ENCODE measurements around the gene PDE4B. TPM values are rescaled to one million over a fixed set of nuclear protein-coding genes. Genes with fewer than 3 reads are reported as not detected.
"Not testable (repeated sequence)": the region's sequence is repeated elsewhere in the genome, so short reads cannot be mapped to it uniquely, and the experiment has no call there.

The PDE4B gene
- total RNA-seq, 1 experiment from 2014 or later = 5.5 TPM

- H2AFZ ChIP-seq (ENCODE audit: low read length) = no peak overlapping the region
- no peaks in the 10 kb centered on the region for H3K36me3 ChIP-seq (ENCODE audit: insufficient read depth, low read length)
- H3K27me3 ChIP-seq (ENCODE audit: low read length) = no peaks in the 10 kb centered on the region
- no peaks in the 10 kb centered on the region for H3K9me3 ChIP-seq (ENCODE audit: low read length)
- H3K4me3 ChIP-seq (ENCODE audit: low read length) = no peak overlapping the region
- no peaks in the 10 kb centered on the region for H3K4me1 ChIP-seq (ENCODE audit: low read length)
- no peak for DNase-seq
- H3K4me2 ChIP-seq (ENCODE audit: low read depth, low read length, poor library complexity, severe bottlenecking) = no peak overlapping the region
- no peaks in the 10 kb centered on the region for H4K20me1 ChIP-seq (ENCODE audit: insufficient read depth, low read depth, low read length)
- H3K79me2 ChIP-seq (ENCODE audit: low read length) = no peaks in the 10 kb centered on the region
- H3K27ac ChIP-seq (ENCODE audit: low read length) = no peak overlapping the region
- no peaks in the 10 kb centered on the region for H3K9me2 ChIP-seq (replicated peaks; ENCODE audit: insufficient read depth, low read length)
- H3K9ac ChIP-seq (ENCODE audit: low read length) = no peak overlapping the region
Measured at GRCh38 chr1:65995928-65996327, 203.2 kb downstream of the PDE4B start.

DNA sequence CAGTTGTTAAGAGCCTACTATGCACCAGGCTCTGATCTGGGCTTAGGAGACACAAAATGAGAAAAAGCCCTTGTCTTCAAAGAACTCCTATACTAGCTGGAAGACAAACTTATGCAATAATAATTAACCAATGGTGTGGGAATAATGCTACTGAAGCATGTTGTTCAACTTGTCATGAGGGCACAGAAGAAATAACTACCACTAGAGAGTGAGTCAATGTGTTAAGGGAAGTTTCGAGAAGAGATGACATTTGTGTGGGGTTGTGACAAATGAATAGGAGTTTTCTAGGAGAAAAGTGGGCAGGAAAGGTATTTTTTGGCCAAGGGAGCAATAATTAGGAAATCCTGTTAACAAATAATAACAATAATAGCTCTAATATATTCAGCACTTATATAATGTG is 205.0 kb downstream of the PDE4B start:
- H3K9ac ChIP-seq (ENCODE audit: low read length) = no peak overlapping the region
- DNase-seq = no peak
- no peaks in the 10 kb centered on the region for H3K79me2 ChIP-seq (ENCODE audit: low read length)
- no peaks in the 10 kb centered on the region for H4K20me1 ChIP-seq (ENCODE audit: insufficient read depth, low read depth, low read length)
- no peaks in the 10 kb centered on the region for H3K4me1 ChIP-seq (ENCODE audit: low read length)
- H3K27me3 ChIP-seq (ENCODE audit: low read length) = no peaks in the 10 kb centered on the region
- no peaks in the 10 kb centered on the region for H3K9me3 ChIP-seq (ENCODE audit: low read length)
- H3K9me2 ChIP-seq (replicated peaks; ENCODE audit: insufficient read depth, low read length) = no peaks in the 10 kb centered on the region
- no peak overlapping the region for H3K4me3 ChIP-seq (ENCODE audit: low read length)
- H2AFZ ChIP-seq (ENCODE audit: low read length) = no peak overlapping the region
- H3K36me3 ChIP-seq (ENCODE audit: insufficient read depth, low read length) = no peaks in the 10 kb centered on the region
- no peak overlapping the region for H3K27ac ChIP-seq (ENCODE audit: low read length)
- no peak overlapping the region for H3K4me2 ChIP-seq (ENCODE audit: low read depth, low read length, poor library complexity, severe bottlenecking)

GRCh38 chr1:65998763-65999583 is 206.3 kb downstream of the PDE4B start:
- Histone ChIP-seq H3K9me2 (replicated peaks; ENCODE audit: insufficient read depth, low read length) (no peaks in the 10 kb centered on the region), H3K9ac (ENCODE audit: low read length) (no peak overlapping the region), H3K27ac (ENCODE audit: low read length) (no peak overlapping the region), H3K36me3 (ENCODE audit: insufficient read depth, low read length) (no peaks in the 10 kb centered on the region), H3K4me2 (ENCODE audit: low read depth, low read length, poor library complexity, severe bottlenecking) (no peak overlapping the region), H3K4me3 (ENCODE audit: low read length) (no peak overlapping the region), H4K20me1 (ENCODE audit: insufficient read depth, low read depth, low read length) (no peaks in the 10 kb centered on the region), H3K9me3 (ENCODE audit: low read length) (no peaks in the 10 kb centered on the region), H3K4me1 (ENCODE audit: low read length) (no peaks in the 10 kb centered on the region), H2AFZ (ENCODE audit: low read length) (no peak overlapping the region), H3K79me2 (ENCODE audit: low read length) (no peaks in the 10 kb centered on the region), H3K27me3 (ENCODE audit: low read length) (no peaks in the 10 kb centered on the region)
- no peak for DNase-seq

DNA sequence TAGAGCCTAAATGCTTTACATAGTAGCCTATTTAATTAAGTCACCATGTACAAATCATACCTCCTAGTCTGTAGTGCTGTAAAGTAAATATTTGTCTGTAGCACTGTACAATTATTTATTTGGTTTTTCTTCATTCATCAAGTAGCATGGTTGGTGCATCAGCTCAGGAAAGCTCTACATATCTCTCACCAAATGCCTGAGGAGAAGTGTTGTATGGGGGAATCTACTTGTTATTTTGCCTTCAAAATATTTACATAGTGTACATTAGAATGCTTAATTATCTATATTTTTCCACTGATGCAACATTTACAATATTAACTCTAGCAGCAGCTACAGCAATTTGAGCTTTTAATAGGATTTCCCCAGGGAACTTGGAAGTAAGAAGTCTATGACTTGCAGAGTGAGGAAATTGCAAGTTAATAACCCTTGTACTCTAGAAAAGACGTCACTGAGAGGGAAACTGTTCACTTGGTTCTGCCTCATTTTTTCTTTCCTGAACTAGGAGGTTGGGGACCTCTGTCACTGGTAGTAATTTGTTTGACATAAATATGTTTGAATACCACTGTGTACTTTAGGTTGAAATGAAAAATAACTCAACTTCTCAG is 207.4 kb downstream of the PDE4B start:
- H3K4me1 ChIP-seq (ENCODE audit: low read length) = no peaks in the 10 kb centered on the region
- no peak overlapping the region for H3K4me2 ChIP-seq (ENCODE audit: low read depth, low read length, poor library complexity, severe bottlenecking)
- H3K9ac ChIP-seq (ENCODE audit: low read length) = no peak overlapping the region
- H3K9me3 ChIP-seq (ENCODE audit: low read length) = no peaks in the 10 kb centered on the region
- H3K36me3 ChIP-seq (ENCODE audit: insufficient read depth, low read length) = no peaks in the 10 kb centered on the region
- no peaks in the 10 kb centered on the region for H3K9me2 ChIP-seq (replicated peaks; ENCODE audit: insufficient read depth, low read length)
- H3K4me3 ChIP-seq (ENCODE audit: low read length) = no peak overlapping the region
- H3K27ac ChIP-seq (ENCODE audit: low read length) = no peak overlapping the region
- H4K20me1 ChIP-seq (ENCODE audit: insufficient read depth, low read depth, low read length) = no peaks in the 10 kb centered on the region
- H3K27me3 ChIP-seq (ENCODE audit: low read length) = no peaks in the 10 kb centered on the region
- no peak for DNase-seq
- H2AFZ ChIP-seq (ENCODE audit: low read length) = no peak overlapping the region
- H3K79me2 ChIP-seq (ENCODE audit: low read length) = no peaks in the 10 kb centered on the region

DNA sequence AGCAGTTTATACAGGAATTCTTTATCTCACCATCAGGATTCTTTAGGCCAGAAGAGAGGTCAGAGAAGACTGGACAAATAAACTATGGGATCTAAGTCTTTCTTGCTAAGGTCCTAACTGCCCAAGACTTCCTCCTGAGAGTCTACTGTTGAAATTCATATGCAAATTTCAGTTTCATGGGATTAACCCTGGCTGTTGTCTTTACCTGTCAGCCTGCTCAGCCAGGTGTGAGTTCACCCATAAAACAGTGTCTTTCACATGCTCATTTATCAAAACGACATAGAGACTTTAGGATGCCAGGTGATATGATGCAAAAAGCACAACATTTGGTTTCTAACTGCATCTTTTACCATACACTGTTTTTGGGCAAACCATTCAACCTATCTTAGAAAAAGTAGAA is 211.0 kb downstream of the PDE4B start:
- H3K27me3 ChIP-seq (ENCODE audit: low read length) = no peaks in the 10 kb centered on the region
- no peaks in the 10 kb centered on the region for H3K36me3 ChIP-seq (ENCODE audit: insufficient read depth, low read length)
- H3K79me2 ChIP-seq (ENCODE audit: low read length) = no peaks in the 10 kb centered on the region
- no peak overlapping the region for H3K9ac ChIP-seq (ENCODE audit: low read length)
- no peaks in the 10 kb centered on the region for H4K20me1 ChIP-seq (ENCODE audit: insufficient read depth, low read depth, low read length)
- H3K27ac ChIP-seq (ENCODE audit: low read length) = no peak overlapping the region
- no peaks in the 10 kb centered on the region for H3K9me3 ChIP-seq (ENCODE audit: low read length)
- H2AFZ ChIP-seq (ENCODE audit: low read length) = no peak overlapping the region
- no peak overlapping the region for H3K4me2 ChIP-seq (ENCODE audit: low read depth, low read length, poor library complexity, severe bottlenecking)
- H3K9me2 ChIP-seq (replicated peaks; ENCODE audit: insufficient read depth, low read length) = no peaks in the 10 kb centered on the region
- H3K4me3 ChIP-seq (ENCODE audit: low read length) = no peak overlapping the region
- no peak for DNase-seq
- H3K4me1 ChIP-seq (ENCODE audit: low read length) = no peaks in the 10 kb centered on the region

- H2AFZ ChIP-seq (ENCODE audit: low read length); H3K27ac ChIP-seq (ENCODE audit: low read length); H3K9me2 ChIP-seq (replicated peaks; ENCODE audit: insufficient read depth, low read length); H3K9me3 ChIP-seq (ENCODE audit: low read length); H4K20me1 ChIP-seq (ENCODE audit: insufficient read depth, low read depth, low read length); H3K4me3 ChIP-seq (ENCODE audit: low read length); H3K27me3 ChIP-seq (ENCODE audit: low read length); H3K4me1 ChIP-seq (ENCODE audit: low read length); H3K79me2 ChIP-seq (ENCODE audit: low read length); H3K9ac ChIP-seq (ENCODE audit: low read length); H3K36me3 ChIP-seq (ENCODE audit: insufficient read depth, low read length); H3K4me2 ChIP-seq (ENCODE audit: low read depth, low read length, poor library complexity, severe bottlenecking); DNase-seq: not testable (repeated sequence)
Measured at GRCh38 chr1:66006534-66006933, 213.8 kb downstream of the PDE4B start.

GRCh38 chr1:66012106-66012784 is 219.6 kb downstream of the PDE4B start:
- Histone ChIP-seq H3K9ac (ENCODE audit: low read length) (no peak overlapping the region), H3K4me2 (ENCODE audit: low read depth, low read length, poor library complexity, severe bottlenecking) (no peak overlapping the region), H3K36me3 (ENCODE audit: insufficient read depth, low read length) (no peaks in the 10 kb centered on the region), H4K20me1 (ENCODE audit: insufficient read depth, low read depth, low read length) (no peaks in the 10 kb centered on the region), H2AFZ (ENCODE audit: low read length) (no peak overlapping the region), H3K9me3 (ENCODE audit: low read length) (no peaks in the 10 kb centered on the region), H3K27me3 (ENCODE audit: low read length) (no peaks in the 10 kb centered on the region), H3K27ac (ENCODE audit: low read length) (no peak overlapping the region), H3K9me2 (replicated peaks; ENCODE audit: insufficient read depth, low read length) (no peaks in the 10 kb centered on the region), H3K4me1 (ENCODE audit: low read length) (no peaks in the 10 kb centered on the region), H3K79me2 (ENCODE audit: low read length) (no peaks in the 10 kb centered on the region), H3K4me3 (ENCODE audit: low read length) (no peak overlapping the region)
- DNase-seq = no peak

DNA sequence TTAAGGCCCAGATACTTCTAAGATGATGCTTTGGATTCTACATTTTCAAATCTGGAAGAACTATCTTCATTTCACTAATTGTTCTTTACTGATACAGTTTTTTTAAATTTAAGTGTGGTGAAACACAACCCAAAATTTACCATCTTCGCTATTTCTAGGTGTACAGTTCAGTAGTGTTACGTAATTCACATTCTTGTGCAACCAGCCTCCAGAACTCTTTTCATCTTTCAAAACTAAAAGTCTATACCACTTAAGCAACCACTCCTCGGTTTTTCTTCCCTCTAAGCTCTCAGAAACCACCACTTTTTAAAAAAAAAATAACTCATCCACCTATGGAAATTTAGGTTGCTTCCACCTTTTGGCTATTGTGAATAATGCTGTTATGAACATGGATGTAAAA is 220.7 kb downstream of the PDE4B start:
- Histone ChIP-seq H4K20me1 (ENCODE audit: insufficient read depth, low read depth, low read length) (no peaks in the 10 kb centered on the region), H3K27ac (ENCODE audit: low read length) (no peak overlapping the region), H3K4me3 (ENCODE audit: low read length) (no peak overlapping the region), H3K4me2 (ENCODE audit: low read depth, low read length, poor library complexity, severe bottlenecking) (no peak overlapping the region), H3K27me3 (ENCODE audit: low read length) (no peaks in the 10 kb centered on the region), H3K9ac (ENCODE audit: low read length) (no peak overlapping the region), H3K36me3 (ENCODE audit: insufficient read depth, low read length) (no peaks in the 10 kb centered on the region), H3K9me2 (replicated peaks; ENCODE audit: insufficient read depth, low read length) (no peaks in the 10 kb centered on the region), H3K9me3 (ENCODE audit: low read length) (no peaks in the 10 kb centered on the region), H3K4me1 (ENCODE audit: low read length) (no peaks in the 10 kb centered on the region), H3K79me2 (ENCODE audit: low read length) (no peaks in the 10 kb centered on the region), H2AFZ (ENCODE audit: low read length) (no peak overlapping the region)
- DNase-seq = no peak
